GM12878 (cell line): ENCODE data around the gene TMX4. TPM values are rescaled to one million over a fixed set of nuclear protein-coding genes. Genes with fewer than 3 reads are reported as not detected.

Source experiments
- ATAC-seq: fragments of 200-7000 bp; cut with Tn5 transposase; 3 replicates; pipeline ENCODE4 v1.9.1; 2020; ENCODE audit warnings: mild to moderate bottlenecking, moderate library complexity
- BruUV-seq: library from RNA; stranded (reverse); fragments of 400-500 nt; replicated peaks from 2 replicates; lab custom pipeline; 2021; lab: Mats Ljungman, UMichigan
- CTCF ChIA-PET: fragments of 300-600 bp; sonication (Branson Sonifier 250); formaldehyde crosslinking; extraction: SDS; loops from one replicate; lab custom pipeline; 2021; ENCODE audit warnings: inconsistent platforms; lab: Yijun Ruan, JAX
- POLR2A ChIA-PET: fragments of 350-600 bp; formaldehyde crosslinking; extraction: SDS; loops from one replicate; lab custom pipeline; 2021; ENCODE audit warnings: inconsistent platforms; lab: Charles Lee
- RAD21 ChIA-PET: fragments of 300-600 bp; sonication (Branson Sonifier 250); formaldehyde crosslinking; loops from one replicate; lab custom pipeline; 2023; ENCODE audit warnings: antibody characterized with exemption; ENCODE audit not compliant: unreplicated experiment; lab: Charles Lee
- SMC1A ChIA-PET: fragments of 300-600 bp; sonication (Branson Sonifier 250); formaldehyde crosslinking; loops from one replicate; lab custom pipeline; 2023; ENCODE audit not compliant: unreplicated experiment, uncharacterized antibody; lab: Charles Lee
- DNase-seq: peaks from one replicate; pipeline ENCODE4 v3.0.0-alpha.2; 2011; ENCODE audit warnings: low read depth, low spot score
- FAIRE-seq: peaks from 3 replicates; lab custom pipeline; 2011; peaks lifted over from hg19 to GRCh38; lab: Jason Lieb, UNC
- H2AFZ ChIP-seq: 2 replicates; pipeline ENCODE4 v1.6.0; 2011; ENCODE audit warnings: low read depth, low read length, control low read depth; ENCODE audit not compliant: control insufficient read depth
- H3K27ac ChIP-seq: 2 replicates; pipeline ENCODE4 v1.5.1; 2011; ENCODE audit warnings: control low read depth; ENCODE audit not compliant: control insufficient read depth, insufficient read depth
- H3K27me3 ChIP-seq, 2 experiments: replicated peaks in 1 of 2; 2 replicates each; pipeline versions ENCODE4 v1.6.0 to v1.6.1; 2011; ENCODE audit warnings: low read length in 1 of 2; ENCODE audit not compliant: control insufficient read depth in 2 of 2, insufficient read depth in 2 of 2
- H3K36me3 ChIP-seq, 2 experiments: 2 replicates each; pipeline ENCODE4 v1.5.1; 2011; ENCODE audit warnings: low read length in 1 of 2; ENCODE audit not compliant: control insufficient read depth in 2 of 2, insufficient read depth in 2 of 2
- H3K4me1 ChIP-seq: 2 replicates; pipeline ENCODE4 v1.6.1; 2011; ENCODE audit warnings: mild to moderate bottlenecking, low read length, moderate library complexity, mixed read lengths; ENCODE audit not compliant: control insufficient read depth, insufficient read depth
- H3K4me2 ChIP-seq: 2 replicates; pipeline ENCODE4 v1.6.0; 2011; ENCODE audit warnings: control low read depth; ENCODE audit not compliant: control insufficient read depth, insufficient read depth
- H3K4me3 ChIP-seq: fragments of 200-600 bp; sonication (generic); 2 replicates; pipeline ENCODE4 v1.5.1; 2016
- H3K79me2 ChIP-seq: 2 replicates; pipeline ENCODE4 v1.6.0; 2011; ENCODE audit warnings: low read length; ENCODE audit not compliant: control insufficient read depth, insufficient read depth
- H3K9ac ChIP-seq: 2 replicates; pipeline ENCODE4 v1.8.0; 2011; ENCODE audit warnings: low read length, control low read depth, mixed read lengths; ENCODE audit not compliant: control insufficient read depth, insufficient read depth
- H3K9me3 ChIP-seq: replicated peaks from 3 replicates; pipeline ENCODE4 v1.5.1; 2011; ENCODE audit warnings: mild to moderate bottlenecking, low read length; ENCODE audit not compliant: control insufficient read depth, insufficient read depth
- H4K20me1 ChIP-seq: 2 replicates; pipeline ENCODE4 v1.6.0; 2011; ENCODE audit not compliant: control insufficient read depth, insufficient read depth
- BACH1 ChIP-seq: fragments of 450-650 bp; IDR thresholded peaks from 2 replicates; pipeline ENCODE4 v1.6.1; 2017; ENCODE audit warnings: mild to moderate bottlenecking, borderline replicate concordance
- BCL11A ChIP-seq: IDR thresholded peaks from 2 replicates; pipeline ENCODE4 v1.6.1; 2011; ENCODE audit warnings: low read depth, low read length
- BHLHE40 ChIP-seq, 2 experiments: fragments of 450-650 bp in 1 of 2; IDR thresholded peaks; 2 replicates each; pipeline ENCODE4 v1.6.1; 2011 to 2017; ENCODE audit warnings: low read depth in 2 of 2, borderline replicate concordance in 1 of 2, improper control_type of control experiment in 1 of 2, low read length in 1 of 2, mild to moderate bottlenecking in 1 of 2
- CBFB ChIP-seq: IDR thresholded peaks from 2 replicates; pipeline ENCODE4 v1.6.1; 2016; ENCODE audit warnings: antibody characterized with exemption, low read depth
- DPF2 ChIP-seq: fragments of 450-650 bp; IDR thresholded peaks from 2 replicates; pipeline ENCODE4 v1.6.1; 2017; ENCODE audit warnings: mild to moderate bottlenecking
- EGR1 ChIP-seq, 2 experiments: IDR thresholded peaks; 1 replicate in 1 of 2; 2 replicates in 1 of 2; pipeline ENCODE4 v1.6.1; 2011 to 2012; ENCODE audit warnings: low read depth in 2 of 2, low read length in 2 of 2, borderline replicate concordance in 1 of 2, mild to moderate bottlenecking in 1 of 2, moderate library complexity in 1 of 2
- HDGF ChIP-seq: fragments of 450-650 bp; IDR thresholded peaks from 2 replicates; pipeline ENCODE4 v1.6.1; 2016; ENCODE audit warnings: antibody characterized with exemption
- IKZF1 ChIP-seq: fragments of 450-650 bp; conservative IDR thresholded peaks from 2 replicates; pipeline ENCODE4 v1.6.1; 2017; ENCODE audit warnings: antibody characterized with exemption, mild to moderate bottlenecking
- IKZF2 ChIP-seq, 2 experiments: fragments of 450-650 bp; IDR thresholded peaks; 2 replicates each; pipeline ENCODE4 v1.6.1; 2017; ENCODE audit warnings: mild to moderate bottlenecking in 2 of 2, moderate library complexity in 2 of 2
- KAT2A ChIP-seq: conservative IDR thresholded peaks from 2 replicates; pipeline ENCODE4 v1.6.1; 2011; ENCODE audit warnings: low read depth, low read length; ENCODE audit not compliant: control insufficient read depth
- NFIC ChIP-seq: IDR thresholded peaks from 2 replicates; pipeline ENCODE4 v1.6.1; 2012; ENCODE audit warnings: low read depth, mild to moderate bottlenecking, inconsistent platforms, low read length, moderate library complexity
- WGBS: methylation state at CpG from one replicate; pipeline ENCODE4 v1.1.6; 2016; ENCODE audit warnings: low lambda C conversion rate; ENCODE audit not compliant: insufficient replicate concordance, insufficient coverage; ENCODE audit errors: missing lambda C conversion rate; 5-methylcytosine and 5-hydroxymethylcytosine counted together
- in situ Hi-C: fragments of 300-500 bp; cut with MboI; formaldehyde crosslinking; loops from 9 replicates; pipeline ENCODE4 v1.14.3; 2018; ENCODE audit warnings: mixed read lengths
- intact Hi-C: fragments of 100-400 bp; cut with micrococcal nuclease; formaldehyde crosslinking; loops from one replicate; pipeline ENCODE4 v1.14.2; 2022; ENCODE audit not compliant: unreplicated experiment
- polyA plus RNA-seq, 11 experiments: library from polyadenylated mRNA; depleted of rRNA in 4 of 11; unstranded in 6 of 11; stranded (reverse) in 5 of 11; fragments of >200 nt; fragmentation: Nextera tagmentation in 4 of 11; fragmentation: Illumina TruSeq in 1 of 11; extraction: Ambion mirVana in 4 of 11; extraction: Trizol in 1 of 11; gene quantifications; 1 replicate in 1 of 11; 2 replicates in 10 of 11; pipeline versions ENCODE4 v1.2.1 to v1.2.3, GENCODE V29; 2011 to 2016; ENCODE audit warnings: inconsistent platforms in 2 of 11, missing spikeins in 2 of 11, low read depth in 1 of 11
- total RNA-seq, 4 experiments: library from RNA; depleted of rRNA in 3 of 4; stranded (reverse); fragments of >200 nt in 3 of 4; fragmentation: Illumina TruSeq in 1 of 4; extraction: Trizol in 1 of 4; gene quantifications; 2 replicates each; pipeline versions ENCODE4 v1.2.1 to v1.2.3, GENCODE V29; 2013 to 2021
- TF ChIP-seq, protein P1 (sequence below): fragments of 450-650 bp; IDR thresholded peaks from 2 replicates; pipeline ENCODE4 v1.6.1; 2017; ENCODE audit warnings: mild to moderate bottlenecking, low read depth, inconsistent platforms; ENCODE audit not compliant: poor library complexity, severe bottlenecking
- TF ChIP-seq, protein P2 (sequence below): fragments of 450-650 bp; IDR thresholded peaks from 2 replicates; pipeline ENCODE4 v1.6.1; 2016; ENCODE audit warnings: mild to moderate bottlenecking
- TF ChIP-seq, protein P3 (sequence below): fragments of 450-650 bp; IDR thresholded peaks from 2 replicates; pipeline ENCODE4 v1.6.1; 2017; ENCODE audit warnings: mild to moderate bottlenecking, moderate library complexity

Gene TMX4
- total and polyA plus RNA-seq, 10 of the 15 experiments (the other 5 are each of a cell fraction or from before 2014, with no cell fraction given), result 3.9 to 19.9 (median 11.1) TPM

DNA sequence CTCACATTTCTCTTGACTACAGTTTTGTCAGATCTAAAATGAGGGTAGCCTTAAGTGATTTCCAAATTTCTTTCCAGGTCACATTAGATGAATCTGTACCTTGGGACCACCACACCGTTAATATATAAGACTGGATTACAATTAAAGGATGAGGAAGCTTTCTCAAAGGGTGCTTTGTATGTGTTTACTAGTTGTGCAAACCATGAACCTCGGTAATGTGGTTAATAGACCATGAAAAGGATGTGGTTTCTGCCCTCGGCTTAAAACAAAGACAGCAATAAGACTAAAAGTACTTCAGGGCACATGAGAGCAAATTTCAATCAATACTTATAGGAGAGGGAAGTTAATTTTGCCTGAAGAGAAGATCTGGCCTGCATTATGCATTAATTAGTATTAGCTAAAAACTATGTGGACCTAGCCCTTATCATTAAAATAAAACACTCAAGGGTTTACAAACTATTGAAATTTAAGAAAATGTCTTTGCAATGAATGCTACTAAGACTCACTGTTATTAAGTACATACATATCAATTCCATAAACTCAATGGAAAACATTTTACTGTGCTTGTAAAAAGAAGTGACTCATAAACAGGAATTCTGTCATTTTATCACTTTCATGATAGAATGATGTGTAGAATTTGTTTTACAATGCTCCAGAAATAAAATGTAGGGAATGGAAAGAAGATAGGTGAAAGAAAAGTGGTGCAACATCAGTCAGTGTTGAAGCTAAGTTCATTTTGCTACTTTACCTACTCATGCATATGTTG is 936 bp upstream of the TMX4 start:
- RAD21 ChIA-PET, result interaction anchor here (1.2 to 2.2 kb wide), 2 partner anchors 24 to 84 kb away, joined by 3 to 8 read pairs; no protein-coding TSS in a partner anchor
- H3K9ac ChIP-seq, result no peak overlapping the region
- H3K27ac ChIP-seq, result no peak overlapping the region; the same call in 1 of the 2 replicates
- FAIRE-seq, result peak; percentile 65
- H4K20me1 ChIP-seq, result no peaks in the 10 kb centered on the region
- no peaks in the 10 kb centered on the region for H3K27me3 ChIP-seq
- peak; percentile 85 for DNase-seq
- BruUV-seq, result no TSS peak
- no peak overlapping the region; the same call in 1 of the 2 replicates for H2AFZ ChIP-seq
- WGBS, result 2% methylated on average over 3 of the region's 3 CpGs
- ATAC-seq, result peak; percentile 71
- POLR2A ChIA-PET, result interaction anchor here (1.0 kb wide), 2 partner anchors 9 to 25 kb away, joined by 3 read pairs; no protein-coding TSS in a partner anchor
- SMC1A ChIA-PET, result interaction anchor here (0.6 to 2.0 kb wide), 9 partner anchors 10 to 195 kb away, joined by 3 to 10 read pairs (median 4); no protein-coding TSS in a partner anchor
- in situ Hi-C loops, result no loop called here
- CTCF ChIA-PET, result interaction anchor here (0.8 to 4.2 kb wide), 9 partner anchors 10 to 701 kb away, joined by 3 to 22 read pairs (median 7); no protein-coding TSS in a partner anchor
- no peaks in the 10 kb centered on the region for H3K9me3 ChIP-seq
- H3K4me2 ChIP-seq, result peak overlapping the region; percentile 72
- intact Hi-C loops, result loop anchor here (10.0 kb wide), 1 partner anchor 204 kb away; no protein-coding TSS in a partner anchor
- peaks cover 12% of the 10 kb centered on the region for H3K4me1 ChIP-seq
- peak overlapping the region; percentile 70 for H3K4me3 ChIP-seq
- peaks cover 1% of the 10 kb centered on the region; the same call in 1 of the 2 replicates for H3K79me2 ChIP-seq
- H3K36me3 ChIP-seq, result no peaks in the 10 kb centered on the region
- no peak for TF ChIP-seq HDGF
- TF ChIP-seq, protein P1, sequence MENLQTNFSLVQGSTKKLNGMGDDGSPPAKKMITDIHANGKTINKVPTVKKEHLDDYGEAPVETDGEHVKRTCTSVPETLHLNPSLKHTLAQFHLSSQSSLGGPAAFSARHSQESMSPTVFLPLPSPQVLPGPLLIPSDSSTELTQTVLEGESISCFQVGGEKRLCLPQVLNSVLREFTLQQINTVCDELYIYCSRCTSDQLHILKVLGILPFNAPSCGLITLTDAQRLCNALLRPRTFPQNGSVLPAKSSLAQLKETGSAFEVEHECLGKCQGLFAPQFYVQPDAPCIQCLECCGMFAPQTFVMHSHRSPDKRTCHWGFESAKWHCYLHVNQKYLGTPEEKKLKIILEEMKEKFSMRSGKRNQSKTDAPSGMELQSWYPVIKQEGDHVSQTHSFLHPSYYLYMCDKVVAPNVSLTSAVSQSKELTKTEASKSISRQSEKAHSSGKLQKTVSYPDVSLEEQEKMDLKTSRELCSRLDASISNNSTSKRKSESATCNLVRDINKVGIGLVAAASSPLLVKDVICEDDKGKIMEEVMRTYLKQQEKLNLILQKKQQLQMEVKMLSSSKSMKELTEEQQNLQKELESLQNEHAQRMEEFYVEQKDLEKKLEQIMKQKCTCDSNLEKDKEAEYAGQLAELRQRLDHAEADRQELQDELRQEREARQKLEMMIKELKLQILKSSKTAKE, result no peak
- peak in 1 of 2 experiments; percentile 22; a peak in 2 of 4 replicates for TF ChIP-seq IKZF2 (IDR thresholded peaks at IDR 0.05)
- peak; percentile 71; the same call in 1 of the 2 replicates for TF ChIP-seq CBFB
- TF ChIP-seq BACH1, result 0 out of 2 replicates have a peak, but pooled peaks have one; percentile 24
- TF ChIP-seq, protein P2, sequence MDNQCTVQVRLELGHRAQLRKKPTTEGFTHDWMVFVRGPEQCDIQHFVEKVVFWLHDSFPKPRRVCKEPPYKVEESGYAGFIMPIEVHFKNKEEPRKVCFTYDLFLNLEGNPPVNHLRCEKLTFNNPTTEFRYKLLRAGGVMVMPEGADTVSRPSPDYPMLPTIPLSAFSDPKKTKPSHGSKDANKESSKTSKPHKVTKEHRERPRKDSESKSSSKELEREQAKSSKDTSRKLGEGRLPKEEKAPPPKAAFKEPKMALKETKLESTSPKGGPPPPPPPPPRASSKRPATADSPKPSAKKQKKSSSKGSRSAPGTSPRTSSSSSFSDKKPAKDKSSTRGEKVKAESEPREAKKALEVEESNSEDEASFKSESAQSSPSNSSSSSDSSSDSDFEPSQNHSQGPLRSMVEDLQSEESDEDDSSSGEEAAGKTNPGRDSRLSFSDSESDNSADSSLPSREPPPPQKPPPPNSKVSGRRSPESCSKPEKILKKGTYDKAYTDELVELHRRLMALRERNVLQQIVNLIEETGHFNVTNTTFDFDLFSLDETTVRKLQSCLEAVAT, result peak; percentile 63; the same call in 1 of the 2 replicates
- peak in 1 of 2 experiments; percentile 57; a peak in 2 of 4 replicates for TF ChIP-seq BHLHE40 (IDR thresholded peaks at IDR 0.05; ENCODE audit: borderline replicate concordance in 1 of 2, low read depth in 2 of 2, low read length in 1 of 2)
- TF ChIP-seq, protein P3, sequence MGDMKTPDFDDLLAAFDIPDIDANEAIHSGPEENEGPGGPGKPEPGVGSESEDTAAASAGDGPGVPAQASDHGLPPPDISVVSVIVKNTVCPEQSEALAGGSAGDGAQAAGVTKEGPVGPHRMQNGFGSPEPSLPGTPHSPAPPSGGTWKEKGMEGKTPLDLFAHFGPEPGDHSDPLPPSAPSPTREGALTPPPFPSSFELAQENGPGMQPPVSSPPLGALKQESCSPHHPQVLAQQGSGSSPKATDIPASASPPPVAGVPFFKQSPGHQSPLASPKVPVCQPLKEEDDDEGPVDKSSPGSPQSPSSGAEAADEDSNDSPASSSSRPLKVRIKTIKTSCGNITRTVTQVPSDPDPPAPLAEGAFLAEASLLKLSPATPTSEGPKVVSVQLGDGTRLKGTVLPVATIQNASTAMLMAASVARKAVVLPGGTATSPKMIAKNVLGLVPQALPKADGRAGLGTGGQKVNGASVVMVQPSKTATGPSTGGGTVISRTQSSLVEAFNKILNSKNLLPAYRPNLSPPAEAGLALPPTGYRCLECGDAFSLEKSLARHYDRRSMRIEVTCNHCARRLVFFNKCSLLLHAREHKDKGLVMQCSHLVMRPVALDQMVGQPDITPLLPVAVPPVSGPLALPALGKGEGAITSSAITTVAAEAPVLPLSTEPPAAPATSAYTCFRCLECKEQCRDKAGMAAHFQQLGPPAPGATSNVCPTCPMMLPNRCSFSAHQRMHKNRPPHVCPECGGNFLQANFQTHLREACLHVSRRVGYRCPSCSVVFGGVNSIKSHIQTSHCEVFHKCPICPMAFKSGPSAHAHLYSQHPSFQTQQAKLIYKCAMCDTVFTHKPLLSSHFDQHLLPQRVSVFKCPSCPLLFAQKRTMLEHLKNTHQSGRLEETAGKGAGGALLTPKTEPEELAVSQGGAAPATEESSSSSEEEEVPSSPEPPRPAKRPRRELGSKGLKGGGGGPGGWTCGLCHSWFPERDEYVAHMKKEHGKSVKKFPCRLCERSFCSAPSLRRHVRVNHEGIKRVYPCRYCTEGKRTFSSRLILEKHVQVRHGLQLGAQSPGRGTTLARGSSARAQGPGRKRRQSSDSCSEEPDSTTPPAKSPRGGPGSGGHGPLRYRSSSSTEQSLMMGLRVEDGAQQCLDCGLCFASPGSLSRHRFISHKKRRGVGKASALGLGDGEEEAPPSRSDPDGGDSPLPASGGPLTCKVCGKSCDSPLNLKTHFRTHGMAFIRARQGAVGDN, result no peak
- TF ChIP-seq KAT2A, result no peak
- peak; percentile 44; the same call in 1 of the 2 replicates for TF ChIP-seq DPF2
- no peak for TF ChIP-seq IKZF1
- TF ChIP-seq EGR1 (IDR thresholded peaks at IDR 0.05; ENCODE audit: borderline replicate concordance in 1 of 2, low read depth in 2 of 2, low read length in 2 of 2), result no peak
- 0 out of 2 replicates have a peak, but pooled peaks have one; percentile 18 for TF ChIP-seq BCL11A
- peak; percentile 32; the same call in 1 of the 2 replicates for TF ChIP-seq NFIC
